GM19035 (cell line): ENCODE results near the gene AREG.
"Not testable (repeated sequence)": the region's sequence is repeated elsewhere in the genome, so short reads cannot be mapped to it uniquely, and the experiment has no call there.

Experiments
- ATAC-seq: cut with Tn5 transposase; IDR thresholded peaks from one replicate; pipeline ENCODE4 v1.9.1; 2021; ENCODE audit not compliant: unreplicated experiment

Gene AREG

DNA sequence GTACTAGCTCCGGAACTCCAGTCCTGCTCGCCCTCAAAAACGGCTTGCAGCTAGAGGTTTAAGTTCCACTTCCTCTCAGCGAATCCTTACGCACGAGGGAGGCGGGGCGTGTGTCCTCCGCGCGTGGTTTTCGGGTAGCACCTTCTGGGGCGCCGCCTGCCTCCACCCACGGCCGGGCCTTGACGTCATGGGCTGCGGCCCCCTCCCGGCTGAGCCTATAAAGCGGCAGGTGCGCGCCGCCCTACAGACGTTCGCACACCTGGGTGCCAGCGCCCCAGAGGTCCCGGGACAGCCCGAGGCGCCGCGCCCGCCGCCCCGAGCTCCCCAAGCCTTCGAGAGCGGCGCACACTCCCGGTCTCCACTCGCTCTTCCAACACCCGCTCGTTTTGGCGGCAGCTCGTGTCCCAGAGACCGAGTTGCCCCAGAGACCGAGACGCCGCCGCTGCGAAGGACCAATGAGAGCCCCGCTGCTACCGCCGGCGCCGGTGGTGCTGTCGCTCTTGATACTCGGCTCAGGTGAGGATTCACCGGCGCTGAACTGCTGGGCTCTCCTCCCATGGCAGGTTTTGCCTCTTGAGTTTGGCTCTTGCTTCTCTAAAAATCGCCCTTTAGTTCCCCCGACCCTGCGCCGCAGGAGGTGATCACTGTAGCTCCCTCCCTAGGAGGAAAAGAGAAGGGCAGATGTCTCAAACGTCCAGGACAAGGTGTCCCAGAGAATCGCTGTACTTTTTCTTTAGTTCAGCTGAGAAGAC lies at the start of gene AREG:
TSS of gene AREG (plus strand) at position 246 of the 752 bp plus-strand sequence. CDS start at position 456, 210 bp downstream.
- ATAC-seq, result peak; percentile 93

DNA sequence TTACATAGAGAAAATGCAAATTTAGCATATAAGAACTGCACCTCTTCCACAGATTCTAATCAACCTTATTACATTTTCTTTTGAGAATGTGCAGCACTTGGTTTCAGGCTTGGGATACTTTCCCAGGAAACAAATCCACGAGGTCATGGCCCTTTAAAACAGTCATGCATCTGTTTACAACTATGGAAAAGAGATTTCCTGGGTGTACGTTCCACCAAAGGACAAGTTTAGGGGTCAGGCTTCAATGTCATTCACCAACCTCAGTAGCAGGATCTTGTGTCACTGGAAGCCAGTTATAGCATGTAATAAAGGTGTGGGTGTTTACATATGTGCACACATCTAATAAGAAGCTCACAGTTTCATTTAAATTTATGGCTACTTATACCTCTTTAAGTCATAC lies 49.3 kb upstream of the AREG start:
- ATAC-seq, result no peak

DNA sequence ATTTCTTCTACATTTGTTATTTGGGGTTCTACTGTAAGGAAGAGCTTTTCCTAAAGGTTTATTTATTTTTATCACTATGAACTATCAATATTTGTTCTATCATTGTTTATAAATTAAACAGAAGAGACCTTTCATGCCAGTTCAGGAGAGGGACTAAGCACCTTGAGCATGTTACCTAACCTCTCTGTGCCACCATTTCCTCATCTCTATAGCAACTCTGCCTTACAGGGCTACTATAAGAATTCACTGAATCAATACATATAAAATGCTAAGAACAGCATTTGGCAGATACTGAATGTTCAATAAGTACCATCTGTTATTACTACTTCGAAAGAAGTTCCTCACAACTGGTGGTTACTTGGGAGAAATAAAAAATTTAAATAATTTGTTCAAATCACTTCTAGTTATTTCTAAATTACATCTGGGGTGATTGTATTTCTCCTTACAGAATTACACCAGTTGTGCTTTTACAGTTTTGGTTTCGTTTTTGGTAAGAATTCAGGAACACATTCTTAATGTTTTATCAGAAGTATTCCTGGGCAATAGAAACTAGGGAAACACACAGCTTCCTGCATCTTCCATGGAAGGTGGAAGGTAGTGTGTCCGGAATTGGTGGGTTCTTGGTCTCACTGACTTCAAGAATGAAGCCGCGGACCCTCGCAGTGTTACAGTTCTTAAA lies 47.0 kb upstream of the AREG start:
- ATAC-seq, result peak; percentile 62

DNA sequence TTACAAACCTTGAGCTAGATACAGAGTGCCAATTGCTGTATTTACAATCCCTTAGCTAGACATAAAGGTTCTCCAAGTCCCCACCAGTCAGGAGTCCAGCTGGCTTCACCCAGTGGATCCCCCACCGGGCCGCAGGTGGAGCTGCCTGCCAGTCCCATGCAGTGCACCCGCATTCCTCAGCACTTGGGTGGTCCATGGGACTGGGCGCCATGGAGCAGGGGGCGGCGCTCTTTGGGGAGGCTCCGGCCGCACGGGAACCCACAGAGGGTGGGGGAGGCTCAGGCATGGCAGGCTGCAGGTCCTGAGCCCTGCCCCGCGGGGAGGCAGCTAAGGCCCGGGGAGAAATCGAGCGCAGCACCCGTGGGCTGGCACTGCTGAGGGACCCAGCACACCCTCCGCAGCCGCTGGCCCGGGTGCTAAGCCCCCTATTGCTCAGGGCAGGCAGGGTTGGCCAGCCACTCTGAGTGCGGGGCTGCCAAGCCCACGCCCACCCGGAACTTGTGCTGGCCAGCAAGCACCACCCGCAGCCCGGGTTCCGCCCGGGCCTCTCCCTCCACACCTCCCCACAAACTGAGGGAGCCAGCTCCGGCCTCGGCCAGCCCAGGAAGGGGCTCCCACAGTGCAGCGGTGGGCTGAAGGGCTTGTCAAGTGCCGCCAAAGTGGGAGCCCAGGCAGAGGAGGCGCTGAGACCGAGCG lies 45.9 kb upstream of the AREG start:
- not testable (repeated sequence) for ATAC-seq

DNA sequence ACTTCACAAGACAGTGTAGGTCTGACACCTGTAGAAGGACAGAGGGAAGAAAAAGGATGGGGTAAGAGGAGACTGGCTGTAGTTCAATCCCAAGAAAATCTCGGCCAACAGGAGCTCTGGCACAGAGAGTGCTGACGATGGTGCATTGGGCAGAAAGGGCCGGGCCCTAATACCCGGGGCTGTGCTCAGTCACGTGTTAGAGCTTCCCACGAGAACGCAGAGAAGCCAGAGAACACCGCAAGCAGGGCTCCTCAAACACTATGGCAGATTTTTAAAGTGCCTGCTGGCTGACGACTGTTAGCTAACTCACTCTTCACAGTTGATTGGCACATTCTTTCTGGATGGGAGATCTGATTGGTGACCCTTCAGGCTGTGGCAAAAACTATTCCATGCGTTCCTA lies 44.5 kb upstream of the AREG start:
- ATAC-seq, result no peak

DNA sequence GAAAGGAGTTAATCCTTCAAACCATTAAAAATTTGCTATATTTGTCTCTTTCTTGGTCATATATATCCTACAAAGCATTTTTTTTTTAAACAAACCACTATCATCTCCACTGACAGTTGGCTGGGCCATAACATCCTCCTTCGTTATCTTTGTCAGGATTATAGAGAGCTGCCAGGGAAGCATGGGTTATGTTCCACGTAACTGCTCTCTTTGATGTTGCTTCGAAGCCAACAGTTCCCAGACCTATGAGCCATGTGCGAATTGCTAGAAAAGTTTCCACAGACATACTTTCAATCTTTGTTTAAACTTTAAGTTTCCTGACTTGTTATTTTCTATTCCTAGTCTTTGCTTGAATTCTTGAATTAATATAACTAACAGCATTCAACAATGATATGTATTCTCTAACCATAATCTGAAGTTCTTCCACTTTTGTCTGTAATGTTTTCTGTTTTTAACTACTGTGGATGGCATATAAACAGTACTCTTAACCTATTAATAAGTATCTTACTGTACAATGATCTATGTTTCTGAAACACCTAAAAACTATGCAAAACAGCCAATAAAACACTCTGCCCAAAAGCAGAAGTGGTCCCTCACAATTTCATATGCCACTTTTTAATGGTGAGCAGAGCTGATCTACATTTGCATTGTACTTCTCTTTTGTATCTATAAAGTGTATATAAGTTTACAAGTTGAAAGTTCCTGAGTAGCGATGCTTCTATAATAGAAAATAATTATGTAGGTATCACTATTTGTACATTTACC lies 42.1 kb upstream of the AREG start:
- ATAC-seq, result peak; percentile 89

DNA sequence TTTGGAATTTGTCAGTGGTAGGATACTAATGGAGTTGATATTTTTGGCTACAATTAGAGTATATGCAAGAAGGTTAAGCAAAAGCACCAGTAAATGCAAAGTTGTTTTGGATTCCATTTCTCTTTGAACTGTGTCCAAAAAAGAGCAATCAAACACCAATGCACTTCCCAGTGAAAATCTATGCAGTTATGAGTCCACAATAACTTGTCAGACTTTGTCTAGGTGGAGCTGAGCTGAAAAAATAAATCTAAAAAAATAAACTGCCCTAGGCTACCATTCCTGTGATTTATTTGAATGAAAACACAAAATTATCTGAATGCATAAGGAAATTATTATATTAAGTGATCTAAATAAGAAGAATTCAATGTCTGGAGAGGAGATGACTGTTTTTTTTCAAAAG lies 37.0 kb upstream of the AREG start:
- ATAC-seq, result no peak

- ATAC-seq, result no peak
Observed at GRCh38 chr4:74408639-74409038, 36.3 kb upstream of the AREG start.

DNA sequence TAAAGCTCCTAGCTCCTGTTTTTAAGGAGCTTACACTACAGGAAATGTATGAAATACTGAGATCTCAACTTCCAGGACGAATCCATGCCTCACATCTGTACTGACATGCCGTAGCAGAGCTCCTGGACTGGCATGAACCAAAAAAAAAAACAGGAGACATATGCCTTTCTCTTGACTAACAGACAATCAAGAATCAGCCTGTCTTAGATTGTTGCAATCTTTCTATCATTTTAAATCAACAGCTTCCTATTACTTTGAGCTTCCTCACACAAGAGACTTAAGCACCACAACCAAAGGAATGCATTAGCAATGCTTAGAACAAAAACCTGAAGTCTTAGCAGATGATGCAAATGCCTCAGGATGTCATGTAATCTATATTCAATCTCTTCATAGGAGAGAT lies 34.7 kb upstream of the AREG start:
- no peak for ATAC-seq

GRCh38 chr4:74412225-74412624 lies 32.7 kb upstream of the AREG start:
- ATAC-seq, result no peak

- no peak for ATAC-seq
Observed at GRCh38 chr4:74413265-74413664, 31.7 kb upstream of the AREG start.

DNA sequence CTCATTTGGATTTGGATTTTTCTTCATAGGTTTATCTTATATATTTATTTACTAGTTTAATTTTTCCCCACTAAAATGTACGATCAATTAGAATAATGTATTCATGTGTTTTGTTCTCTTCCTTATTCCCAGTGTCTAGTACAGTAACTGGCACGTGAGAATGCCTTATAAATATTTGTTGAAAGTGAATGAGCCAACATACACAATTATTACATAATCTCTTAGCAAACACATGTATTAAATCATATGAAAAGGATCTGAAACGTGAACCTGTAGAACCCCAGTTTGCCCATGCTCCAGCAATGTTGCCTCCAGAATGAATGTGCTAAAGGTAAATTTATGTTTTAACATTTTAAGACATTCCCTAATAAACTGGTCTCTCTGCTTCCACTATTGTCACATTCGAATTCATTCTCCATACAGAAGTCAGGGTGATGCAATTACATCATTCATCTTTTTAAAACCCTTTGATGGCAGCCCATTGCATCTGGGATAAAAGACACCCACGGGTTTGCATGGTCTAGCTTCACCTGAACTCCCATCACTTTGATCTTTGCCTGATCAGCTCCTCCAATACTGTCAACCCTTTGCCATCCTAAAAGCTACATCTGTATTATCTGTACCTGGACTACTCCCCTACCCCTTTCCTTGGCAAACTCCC lies 30.7 kb upstream of the AREG start:
- ATAC-seq, result no peak

- ATAC-seq, result no peak
Observed at GRCh38 chr4:74415602-74416300, 29.2 kb upstream of the AREG start.

DNA sequence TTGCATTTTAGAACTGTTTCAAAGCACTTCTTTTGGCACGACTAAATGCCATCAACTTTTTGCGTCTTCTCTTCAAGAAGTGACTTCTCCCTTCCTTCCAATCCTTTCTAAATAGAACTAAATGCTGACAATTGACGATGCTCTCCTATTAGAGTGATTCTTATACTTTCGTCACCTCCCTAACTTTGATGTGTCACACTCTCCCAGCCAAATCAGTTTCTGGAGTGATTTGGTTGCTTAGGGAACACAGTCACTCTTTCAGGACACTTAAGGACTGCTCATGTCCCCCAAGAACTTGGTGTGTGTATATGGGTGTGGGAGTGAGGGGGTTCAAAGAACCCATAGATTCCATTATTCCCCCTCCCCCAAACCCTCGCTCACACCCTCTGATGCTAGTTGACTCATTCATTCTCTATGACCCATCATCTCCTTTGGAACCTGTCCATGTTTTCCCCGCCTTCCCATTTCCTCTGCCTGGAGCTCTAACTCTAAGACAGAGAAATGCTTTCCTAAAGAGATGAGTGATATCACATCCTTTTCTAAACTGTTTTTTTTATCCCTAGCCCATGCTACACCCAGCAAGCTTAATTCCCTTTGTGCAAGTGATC lies 26.8 kb upstream of the AREG start:
- no peak for ATAC-seq

DNA sequence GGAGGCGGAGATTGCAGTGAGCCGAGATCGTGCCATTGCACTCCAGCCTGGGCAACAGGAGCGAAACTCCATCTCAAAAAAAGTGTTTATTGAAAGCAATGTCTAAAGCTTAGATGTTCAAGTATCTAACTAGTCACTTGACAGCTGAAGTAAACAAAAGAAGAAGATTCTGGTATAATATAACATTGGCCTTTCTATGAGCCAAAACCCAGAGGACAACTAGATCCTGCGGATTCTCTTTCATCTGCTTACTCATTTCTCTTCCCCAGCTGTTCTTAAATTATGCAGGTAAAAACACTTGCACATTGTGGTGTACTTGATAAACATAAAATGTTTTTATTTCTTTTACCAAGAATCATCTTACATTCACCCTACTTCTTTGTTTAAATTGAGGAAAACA lies 24.1 kb upstream of the AREG start:
- ATAC-seq, result no peak

DNA sequence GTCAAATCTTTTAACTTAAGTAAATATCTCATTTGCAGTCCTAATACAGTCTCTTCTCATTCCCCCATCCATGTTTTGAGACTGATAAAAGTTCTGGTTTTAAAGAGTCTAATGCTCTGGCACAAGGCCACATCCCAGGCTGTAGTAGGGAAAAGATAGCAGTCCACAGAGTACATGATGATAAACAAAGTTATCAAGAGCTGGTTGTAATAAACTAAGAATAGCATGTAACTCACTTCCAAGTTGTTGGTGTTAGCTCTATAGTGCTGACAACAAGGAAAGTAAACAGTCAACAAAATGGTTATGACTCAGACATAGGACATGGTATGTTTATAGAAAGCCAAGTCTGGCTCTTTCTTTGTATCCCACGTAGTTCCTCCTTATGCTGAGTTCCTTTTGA lies 21.8 kb upstream of the AREG start:
- ATAC-seq, result no peak

- ATAC-seq, result no peak
Observed at GRCh38 chr4:74424111-74424510, 20.8 kb upstream of the AREG start.

DNA sequence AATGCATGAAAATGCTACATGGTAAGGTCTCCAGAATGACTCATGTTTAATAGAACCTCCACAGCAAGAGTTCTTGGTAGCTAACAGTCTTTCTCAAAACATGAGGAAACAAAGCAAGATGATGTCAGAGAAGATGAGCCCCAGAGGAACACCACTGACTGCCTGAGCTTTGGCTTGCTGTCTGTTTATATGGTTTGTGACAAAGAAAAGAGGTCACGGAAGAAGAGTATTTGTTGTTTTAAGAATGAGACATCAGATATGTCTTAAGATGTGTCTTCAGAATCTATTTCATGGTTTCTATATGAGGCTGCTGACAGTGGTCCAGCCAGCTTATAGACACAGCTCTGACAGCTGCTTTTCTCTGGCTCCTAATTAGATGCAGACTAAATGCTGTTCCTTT lies 18.8 kb upstream of the AREG start:
- ATAC-seq, result no peak

- no peak for ATAC-seq
Observed at GRCh38 chr4:74428276-74428675, 16.7 kb upstream of the AREG start.
